ENCODE results near the gene ID1. TPM values are rescaled to one million over a fixed set of nuclear protein-coding genes. Genes with fewer than 3 reads are reported as not detected.
A peak's percentile ranks its signal among the peaks of the same experiment; 100 is the strongest.

ID1 gene
- total RNA-seq, 1 experiment from 2014 or later = 88.8 TPM

DNA sequence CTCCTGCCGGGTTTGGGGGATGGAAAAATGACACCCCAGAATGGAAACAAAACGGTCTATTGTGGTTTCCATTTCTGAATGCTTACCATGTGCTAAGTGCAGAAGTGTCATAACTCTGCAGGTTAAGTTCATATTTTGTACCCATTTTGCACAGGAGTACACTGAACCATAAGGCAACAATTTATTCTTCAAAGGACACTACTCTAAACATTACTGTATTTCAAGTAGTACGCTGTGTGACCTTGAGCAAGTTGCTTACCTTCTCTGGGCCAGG, 9.8 kb upstream of the ID1 start:
- Mint-ChIP-seq H3K27me3 (ENCODE audit: low read depth) (no peaks in the 10 kb centered on the region), H3K27ac (peak overlapping the region; percentile 88), H3K9me3 (no peaks in the 10 kb centered on the region), H3K36me3 (no peaks in the 10 kb centered on the region), H3K4me1 (peaks cover 49% of the 10 kb centered on the region), H3K4me3 (no peak overlapping the region)
- CTCF ChIA-PET = interaction anchor here (0.6 to 5.7 kb wide), 17 partner anchors 8 to 422 kb away, joined by 3 to 62 read pairs (median 4); partner anchors contain the start of gene ID1
- ATAC-seq (no peak), DNase-seq (ENCODE audit: low spot score) (no peak)
- POLR2A ChIA-PET = interaction anchor here (0.5 to 2.9 kb wide), 6 partner anchors 9 to 22 kb away, joined by 3 to 20 read pairs (median 10); partner anchors contain the start of gene ID1
- TF ChIP-seq GTF2I (CRISPR knock-in tag; conservative IDR thresholded peaks at IDR 0.05) = peak; percentile 92; the same call in 1 of the 2 replicates
- TF ChIP-seq ESRRA (CRISPR knock-in tag; IDR thresholded peaks at IDR 0.05; ENCODE audit: borderline replicate concordance) = no peak
- 0 out of 2 replicates have a peak, but pooled peaks have one; percentile 8 for TF ChIP-seq EMX1 (CRISPR knock-in tag; IDR thresholded peaks at IDR 0.05)
- TF ChIP-seq ZNF121 (CRISPR knock-in tag; IDR thresholded peaks at IDR 0.05) = peak; percentile 75; the same call in 1 of the 2 replicates
- TF ChIP-seq, protein P1, sequence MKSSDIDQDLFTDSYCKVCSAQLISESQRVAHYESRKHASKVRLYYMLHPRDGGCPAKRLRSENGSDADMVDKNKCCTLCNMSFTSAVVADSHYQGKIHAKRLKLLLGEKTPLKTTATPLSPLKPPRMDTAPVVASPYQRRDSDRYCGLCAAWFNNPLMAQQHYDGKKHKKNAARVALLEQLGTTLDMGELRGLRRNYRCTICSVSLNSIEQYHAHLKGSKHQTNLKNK (CRISPR knock-in tag; IDR thresholded peaks at IDR 0.05) = 0 out of 2 replicates have a peak, but pooled peaks have one; percentile 15

DNA sequence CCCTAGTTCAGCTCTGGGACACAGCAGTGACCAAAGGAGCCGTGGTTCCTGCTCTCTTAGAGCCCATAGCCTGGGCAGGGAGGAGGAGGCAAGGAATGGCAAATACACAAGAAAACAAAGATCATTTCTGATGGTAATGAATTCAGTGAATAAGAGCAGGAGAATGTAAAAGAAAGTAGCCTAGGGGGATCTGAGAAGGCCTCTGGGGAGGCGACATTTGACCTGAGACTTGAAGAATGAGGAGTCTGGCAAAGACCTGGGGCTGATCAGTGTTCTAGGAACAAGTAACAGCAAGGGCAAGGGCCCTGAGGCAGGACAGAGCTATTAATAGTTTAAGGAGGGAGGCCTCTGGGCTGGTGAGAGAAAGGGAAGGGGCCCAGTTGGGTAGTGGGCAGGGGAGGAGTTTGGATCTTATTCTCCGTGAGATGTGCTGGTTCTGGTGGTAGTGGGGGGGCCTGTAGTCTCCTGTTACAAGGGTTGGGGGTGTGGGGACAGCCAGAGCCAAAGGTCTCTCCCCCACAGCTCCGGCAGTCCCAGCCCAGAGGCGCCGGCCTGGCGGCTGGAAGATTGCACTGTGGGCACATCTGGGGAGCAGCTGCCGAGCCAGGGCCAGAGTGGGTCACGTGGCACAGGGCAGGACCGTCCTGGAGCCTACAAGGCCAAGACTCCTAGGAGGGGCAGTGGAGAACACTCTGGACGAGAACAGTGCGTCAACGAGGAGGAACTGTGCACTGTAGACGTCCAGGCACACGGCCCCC, 9.3 kb upstream of the ID1 start:
- H3K36me3 Mint-ChIP-seq = no peaks in the 10 kb centered on the region
- peaks cover 45% of the 10 kb centered on the region for H3K4me1 Mint-ChIP-seq
- H3K9me3 Mint-ChIP-seq = no peaks in the 10 kb centered on the region
- peak; percentile 75 for DNase-seq (ENCODE audit: low spot score)
- ChIA-PET POLR2A (interaction anchor here (0.5 to 2.9 kb wide), 6 partner anchors 9 to 23 kb away, joined by 3 to 20 read pairs (median 10); partner anchors contain the start of gene ID1), CTCF (interaction anchor here (0.6 to 5.7 kb wide), 16 partner anchors 9 to 422 kb away, joined by 3 to 62 read pairs (median 5); partner anchors contain the start of gene ID1)
- ATAC-seq = peak; percentile 79
- no peaks in the 10 kb centered on the region for H3K27me3 Mint-ChIP-seq (ENCODE audit: low read depth)
- H3K27ac Mint-ChIP-seq = peak overlapping the region; percentile 88
- H3K4me3 Mint-ChIP-seq = peak overlapping the region; percentile 20; the same call in 1 of the 2 replicates
- 0 out of 2 replicates have a peak, but pooled peaks have one; percentile 21 for TF ChIP-seq EMX1 (CRISPR knock-in tag; IDR thresholded peaks at IDR 0.05)
- peak; percentile 96 for TF ChIP-seq GTF2I (CRISPR knock-in tag; conservative IDR thresholded peaks at IDR 0.05)
- TF ChIP-seq ZNF121 (CRISPR knock-in tag; IDR thresholded peaks at IDR 0.05) = no peak; the same call in 1 of the 2 replicates
- TF ChIP-seq ETV6 (CRISPR knock-in tag; IDR thresholded peaks at IDR 0.05) = no peak
- no peak for TF ChIP-seq RELA (CRISPR knock-in tag; IDR thresholded peaks at IDR 0.05; ENCODE audit: borderline replicate concordance)
- TF ChIP-seq, protein P2, sequence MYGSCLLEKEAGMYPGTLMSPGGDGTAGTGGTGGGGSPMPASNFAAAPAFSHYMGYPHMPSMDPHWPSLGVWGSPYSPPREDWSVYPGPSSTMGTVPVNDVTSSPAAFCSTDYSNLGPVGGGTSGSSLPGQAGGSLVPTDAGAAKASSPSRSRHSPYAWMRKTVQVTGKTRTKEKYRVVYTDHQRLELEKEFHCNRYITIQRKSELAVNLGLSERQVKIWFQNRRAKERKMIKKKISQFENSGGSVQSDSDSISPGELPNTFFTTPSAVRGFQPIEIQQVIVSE (CRISPR knock-in tag; IDR thresholded peaks at IDR 0.05; ENCODE audit: borderline replicate concordance) = no peak
- TF ChIP-seq ZNF138 (CRISPR knock-in tag; conservative IDR thresholded peaks at IDR 0.05) = no peak
- TF ChIP-seq HMGA2 (CRISPR knock-in tag; IDR thresholded peaks at IDR 0.05) = no peak
- no peak for TF ChIP-seq MYBL2 (CRISPR knock-in tag; IDR thresholded peaks at IDR 0.05)
- TF ChIP-seq ZBTB21 (CRISPR knock-in tag; IDR thresholded peaks at IDR 0.05; ENCODE audit: borderline replicate concordance) = no peak
- TF ChIP-seq, protein P3, sequence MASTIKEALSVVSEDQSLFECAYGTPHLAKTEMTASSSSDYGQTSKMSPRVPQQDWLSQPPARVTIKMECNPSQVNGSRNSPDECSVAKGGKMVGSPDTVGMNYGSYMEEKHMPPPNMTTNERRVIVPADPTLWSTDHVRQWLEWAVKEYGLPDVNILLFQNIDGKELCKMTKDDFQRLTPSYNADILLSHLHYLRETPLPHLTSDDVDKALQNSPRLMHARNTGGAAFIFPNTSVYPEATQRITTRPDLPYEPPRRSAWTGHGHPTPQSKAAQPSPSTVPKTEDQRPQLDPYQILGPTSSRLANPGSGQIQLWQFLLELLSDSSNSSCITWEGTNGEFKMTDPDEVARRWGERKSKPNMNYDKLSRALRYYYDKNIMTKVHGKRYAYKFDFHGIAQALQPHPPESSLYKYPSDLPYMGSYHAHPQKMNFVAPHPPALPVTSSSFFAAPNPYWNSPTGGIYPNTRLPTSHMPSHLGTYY (CRISPR knock-in tag; IDR thresholded peaks at IDR 0.05) = no peak; the same call in 1 of the 2 replicates
- TF ChIP-seq, protein P4, sequence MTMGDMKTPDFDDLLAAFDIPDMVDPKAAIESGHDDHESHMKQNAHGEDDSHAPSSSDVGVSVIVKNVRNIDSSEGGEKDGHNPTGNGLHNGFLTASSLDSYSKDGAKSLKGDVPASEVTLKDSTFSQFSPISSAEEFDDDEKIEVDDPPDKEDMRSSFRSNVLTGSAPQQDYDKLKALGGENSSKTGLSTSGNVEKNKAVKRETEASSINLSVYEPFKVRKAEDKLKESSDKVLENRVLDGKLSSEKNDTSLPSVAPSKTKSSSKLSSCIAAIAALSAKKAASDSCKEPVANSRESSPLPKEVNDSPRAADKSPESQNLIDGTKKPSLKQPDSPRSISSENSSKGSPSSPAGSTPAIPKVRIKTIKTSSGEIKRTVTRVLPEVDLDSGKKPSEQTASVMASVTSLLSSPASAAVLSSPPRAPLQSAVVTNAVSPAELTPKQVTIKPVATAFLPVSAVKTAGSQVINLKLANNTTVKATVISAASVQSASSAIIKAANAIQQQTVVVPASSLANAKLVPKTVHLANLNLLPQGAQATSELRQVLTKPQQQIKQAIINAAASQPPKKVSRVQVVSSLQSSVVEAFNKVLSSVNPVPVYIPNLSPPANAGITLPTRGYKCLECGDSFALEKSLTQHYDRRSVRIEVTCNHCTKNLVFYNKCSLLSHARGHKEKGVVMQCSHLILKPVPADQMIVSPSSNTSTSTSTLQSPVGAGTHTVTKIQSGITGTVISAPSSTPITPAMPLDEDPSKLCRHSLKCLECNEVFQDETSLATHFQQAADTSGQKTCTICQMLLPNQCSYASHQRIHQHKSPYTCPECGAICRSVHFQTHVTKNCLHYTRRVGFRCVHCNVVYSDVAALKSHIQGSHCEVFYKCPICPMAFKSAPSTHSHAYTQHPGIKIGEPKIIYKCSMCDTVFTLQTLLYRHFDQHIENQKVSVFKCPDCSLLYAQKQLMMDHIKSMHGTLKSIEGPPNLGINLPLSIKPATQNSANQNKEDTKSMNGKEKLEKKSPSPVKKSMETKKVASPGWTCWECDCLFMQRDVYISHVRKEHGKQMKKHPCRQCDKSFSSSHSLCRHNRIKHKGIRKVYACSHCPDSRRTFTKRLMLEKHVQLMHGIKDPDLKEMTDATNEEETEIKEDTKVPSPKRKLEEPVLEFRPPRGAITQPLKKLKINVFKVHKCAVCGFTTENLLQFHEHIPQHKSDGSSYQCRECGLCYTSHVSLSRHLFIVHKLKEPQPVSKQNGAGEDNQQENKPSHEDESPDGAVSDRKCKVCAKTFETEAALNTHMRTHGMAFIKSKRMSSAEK (CRISPR knock-in tag; IDR thresholded peaks at IDR 0.05; ENCODE audit: borderline replicate concordance) = no peak
- TF ChIP-seq, protein P5, sequence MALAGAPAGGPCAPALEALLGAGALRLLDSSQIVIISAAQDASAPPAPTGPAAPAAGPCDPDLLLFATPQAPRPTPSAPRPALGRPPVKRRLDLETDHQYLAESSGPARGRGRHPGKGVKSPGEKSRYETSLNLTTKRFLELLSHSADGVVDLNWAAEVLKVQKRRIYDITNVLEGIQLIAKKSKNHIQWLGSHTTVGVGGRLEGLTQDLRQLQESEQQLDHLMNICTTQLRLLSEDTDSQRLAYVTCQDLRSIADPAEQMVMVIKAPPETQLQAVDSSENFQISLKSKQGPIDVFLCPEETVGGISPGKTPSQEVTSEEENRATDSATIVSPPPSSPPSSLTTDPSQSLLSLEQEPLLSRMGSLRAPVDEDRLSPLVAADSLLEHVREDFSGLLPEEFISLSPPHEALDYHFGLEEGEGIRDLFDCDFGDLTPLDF (CRISPR knock-in tag; IDR thresholded peaks at IDR 0.05) = no peak
- no peak for TF ChIP-seq NFE2L1 (CRISPR knock-in tag; IDR thresholded peaks at IDR 0.05)
- no peak for TF ChIP-seq ZNF423 (CRISPR knock-in tag; IDR thresholded peaks at IDR 0.05)
- TF ChIP-seq, protein P6, sequence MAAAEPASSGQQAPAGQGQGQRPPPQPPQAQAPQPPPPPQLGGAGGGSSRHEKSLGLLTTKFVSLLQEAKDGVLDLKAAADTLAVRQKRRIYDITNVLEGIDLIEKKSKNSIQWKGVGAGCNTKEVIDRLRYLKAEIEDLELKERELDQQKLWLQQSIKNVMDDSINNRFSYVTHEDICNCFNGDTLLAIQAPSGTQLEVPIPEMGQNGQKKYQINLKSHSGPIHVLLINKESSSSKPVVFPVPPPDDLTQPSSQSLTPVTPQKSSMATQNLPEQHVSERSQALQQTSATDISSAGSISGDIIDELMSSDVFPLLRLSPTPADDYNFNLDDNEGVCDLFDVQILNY (CRISPR knock-in tag; IDR thresholded peaks at IDR 0.05) = no peak
- no peak for TF ChIP-seq NR2C2 (CRISPR knock-in tag; IDR thresholded peaks at IDR 0.05)
- TF ChIP-seq, protein P7, sequence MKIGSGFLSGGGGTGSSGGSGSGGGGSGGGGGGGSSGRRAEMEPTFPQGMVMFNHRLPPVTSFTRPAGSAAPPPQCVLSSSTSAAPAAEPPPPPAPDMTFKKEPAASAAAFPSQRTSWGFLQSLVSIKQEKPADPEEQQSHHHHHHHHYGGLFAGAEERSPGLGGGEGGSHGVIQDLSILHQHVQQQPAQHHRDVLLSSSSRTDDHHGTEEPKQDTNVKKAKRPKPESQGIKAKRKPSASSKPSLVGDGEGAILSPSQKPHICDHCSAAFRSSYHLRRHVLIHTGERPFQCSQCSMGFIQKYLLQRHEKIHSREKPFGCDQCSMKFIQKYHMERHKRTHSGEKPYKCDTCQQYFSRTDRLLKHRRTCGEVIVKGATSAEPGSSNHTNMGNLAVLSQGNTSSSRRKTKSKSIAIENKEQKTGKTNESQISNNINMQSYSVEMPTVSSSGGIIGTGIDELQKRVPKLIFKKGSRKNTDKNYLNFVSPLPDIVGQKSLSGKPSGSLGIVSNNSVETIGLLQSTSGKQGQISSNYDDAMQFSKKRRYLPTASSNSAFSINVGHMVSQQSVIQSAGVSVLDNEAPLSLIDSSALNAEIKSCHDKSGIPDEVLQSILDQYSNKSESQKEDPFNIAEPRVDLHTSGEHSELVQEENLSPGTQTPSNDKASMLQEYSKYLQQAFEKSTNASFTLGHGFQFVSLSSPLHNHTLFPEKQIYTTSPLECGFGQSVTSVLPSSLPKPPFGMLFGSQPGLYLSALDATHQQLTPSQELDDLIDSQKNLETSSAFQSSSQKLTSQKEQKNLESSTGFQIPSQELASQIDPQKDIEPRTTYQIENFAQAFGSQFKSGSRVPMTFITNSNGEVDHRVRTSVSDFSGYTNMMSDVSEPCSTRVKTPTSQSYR (CRISPR knock-in tag; IDR thresholded peaks at IDR 0.05) = no peak
- no peak for TF ChIP-seq NFYB (CRISPR knock-in tag; conservative IDR thresholded peaks at IDR 0.05; ENCODE audit: low read depth)

Data from WTC11 (cell line).